ENCODE measurements around the gene NHERF1.

DNA sequence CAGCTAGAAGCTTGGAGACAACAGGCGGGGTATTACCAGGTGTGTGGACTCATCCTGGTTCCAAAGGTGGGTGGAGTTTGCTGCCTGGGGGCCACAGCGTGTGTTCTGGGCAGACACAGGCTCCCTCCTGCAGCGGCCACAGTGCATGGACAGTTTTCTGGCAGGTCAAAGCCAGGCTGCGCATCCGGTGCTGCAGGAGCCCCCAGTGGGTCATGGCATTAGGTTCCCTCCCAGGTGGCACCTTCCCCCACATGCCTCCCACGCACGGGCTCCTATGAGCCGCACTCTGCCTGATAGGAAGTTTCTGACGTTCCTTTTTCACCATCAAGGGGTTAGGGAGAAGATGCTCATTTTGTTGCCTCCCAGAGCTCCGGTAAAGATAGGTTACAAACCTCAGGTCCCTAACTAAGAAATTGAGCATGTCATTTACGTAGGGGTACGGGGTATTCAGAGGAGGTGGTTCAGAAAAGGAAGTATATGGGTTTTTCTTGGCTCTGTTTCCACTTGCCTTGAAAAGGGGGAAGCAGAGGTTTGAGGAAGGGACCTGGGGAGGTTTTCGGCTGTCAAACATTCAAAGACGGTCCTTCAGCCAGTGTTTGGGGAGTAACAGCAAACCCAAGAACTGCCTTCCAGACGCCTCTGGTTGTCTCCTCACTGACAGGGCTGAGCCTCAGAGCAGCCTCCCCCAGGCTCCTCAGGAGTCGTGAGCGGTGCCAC lies 60.4 kb downstream of the NHERF1 start:
- TF ChIP-seq, protein P1, sequence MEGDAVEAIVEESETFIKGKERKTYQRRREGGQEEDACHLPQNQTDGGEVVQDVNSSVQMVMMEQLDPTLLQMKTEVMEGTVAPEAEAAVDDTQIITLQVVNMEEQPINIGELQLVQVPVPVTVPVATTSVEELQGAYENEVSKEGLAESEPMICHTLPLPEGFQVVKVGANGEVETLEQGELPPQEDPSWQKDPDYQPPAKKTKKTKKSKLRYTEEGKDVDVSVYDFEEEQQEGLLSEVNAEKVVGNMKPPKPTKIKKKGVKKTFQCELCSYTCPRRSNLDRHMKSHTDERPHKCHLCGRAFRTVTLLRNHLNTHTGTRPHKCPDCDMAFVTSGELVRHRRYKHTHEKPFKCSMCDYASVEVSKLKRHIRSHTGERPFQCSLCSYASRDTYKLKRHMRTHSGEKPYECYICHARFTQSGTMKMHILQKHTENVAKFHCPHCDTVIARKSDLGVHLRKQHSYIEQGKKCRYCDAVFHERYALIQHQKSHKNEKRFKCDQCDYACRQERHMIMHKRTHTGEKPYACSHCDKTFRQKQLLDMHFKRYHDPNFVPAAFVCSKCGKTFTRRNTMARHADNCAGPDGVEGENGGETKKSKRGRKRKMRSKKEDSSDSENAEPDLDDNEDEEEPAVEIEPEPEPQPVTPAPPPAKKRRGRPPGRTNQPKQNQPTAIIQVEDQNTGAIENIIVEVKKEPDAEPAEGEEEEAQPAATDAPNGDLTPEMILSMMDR (IDR thresholded peaks at IDR 0.05): no peak
- TF ChIP-seq POLR2A (IDR thresholded peaks at IDR 0.05) (no peak), POLR2AphosphoS5 (IDR thresholded peaks at IDR 0.05) (no peak)

All from breast epithelium (tissue), 3 donors.